Hematopoietic multipotent progenitor cell treated with erythropoietin and hydrocortisone succinate and interleukin-3 and kit ligand, for 17 days (in vitro differentiated cells): ENCODE results near the gene CNTF.
"Not testable (repeated sequence)": the region's sequence is repeated elsewhere in the genome, so short reads cannot be mapped to it uniquely, and the experiment has no call there.

Experiments
- DNase-seq: peaks from one replicate; pipeline ENCODE4 v3.0.0-alpha.2; 2015; ENCODE audit warnings: low spot score

CNTF gene

GRCh38 chr11:58622344-58622743 lies at the start of gene CNTF:
Gene CNTF, plus strand, starts transcription at chr11:58622665. Its CDS starts 88 bp downstream, at chr11:58622753.
- no peak for DNase-seq

- not testable (repeated sequence) for DNase-seq
These were observed 49.6 kb upstream of the CNTF start for GRCh38 chr11:58572906-58573305.

DNA sequence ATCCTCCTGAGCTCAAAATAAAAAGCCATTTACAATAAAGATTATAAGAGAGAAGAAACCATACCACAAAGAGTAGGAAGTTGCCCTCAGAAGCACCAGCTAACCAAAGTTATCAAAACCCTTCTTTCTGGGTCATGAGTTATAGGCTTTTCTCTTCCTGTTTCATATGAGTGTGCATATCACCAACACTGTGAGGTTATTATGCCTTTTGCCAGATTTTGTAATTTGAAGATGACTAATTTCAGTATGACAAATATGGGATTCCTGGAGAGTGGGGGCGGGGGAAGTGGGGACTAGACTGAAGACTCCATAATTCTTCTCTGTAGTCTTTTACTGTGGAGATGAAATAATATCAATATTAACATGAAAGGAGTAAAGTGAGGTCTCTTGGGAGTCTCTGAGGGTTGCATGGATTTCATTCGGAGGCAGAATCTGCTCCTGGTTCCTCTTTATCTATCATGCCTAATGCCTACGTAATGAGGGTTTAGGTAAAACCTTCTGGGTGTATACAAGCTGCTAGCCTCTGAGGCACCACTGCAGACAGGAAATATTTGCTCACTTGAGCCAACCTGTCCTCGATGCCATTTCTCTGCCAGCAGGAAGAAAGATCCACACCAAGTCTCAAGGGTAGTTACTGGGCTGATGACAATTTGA lies 48.9 kb upstream of the CNTF start:
- peak; percentile 34 for DNase-seq

DNA sequence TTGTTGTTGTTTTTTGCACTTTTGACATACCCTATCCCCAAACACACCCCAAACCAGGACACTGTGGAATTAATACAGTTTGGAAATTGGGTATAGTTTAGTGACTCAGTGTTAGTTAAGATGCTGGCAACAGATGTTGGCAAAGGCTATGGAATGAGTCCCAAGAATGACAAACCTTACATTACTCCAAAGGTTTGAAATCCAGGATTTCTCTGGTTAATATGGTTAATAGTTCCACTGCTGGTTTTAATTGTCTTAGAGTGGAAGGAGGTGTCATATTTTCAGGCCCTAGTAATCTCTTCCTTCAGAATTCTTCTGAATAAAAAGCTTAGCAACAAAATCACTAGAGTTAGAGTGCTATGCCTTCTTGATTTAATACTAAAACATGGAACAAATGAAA lies 47.6 kb upstream of the CNTF start:
- no peak for DNase-seq

GRCh38 chr11:58575377-58576020 lies 47.0 kb upstream of the CNTF start, which contains the start of gene LPXN:
Gene LPXN, minus strand, starts transcription at chr11:58575856. Its CDS starts 84 bp downstream, at chr11:58575772.
- DNase-seq: peak; percentile 10

GRCh38 chr11:58576887-58577471 lies 45.5 kb upstream of the CNTF start:
- peak; percentile 71 for DNase-seq

DNA sequence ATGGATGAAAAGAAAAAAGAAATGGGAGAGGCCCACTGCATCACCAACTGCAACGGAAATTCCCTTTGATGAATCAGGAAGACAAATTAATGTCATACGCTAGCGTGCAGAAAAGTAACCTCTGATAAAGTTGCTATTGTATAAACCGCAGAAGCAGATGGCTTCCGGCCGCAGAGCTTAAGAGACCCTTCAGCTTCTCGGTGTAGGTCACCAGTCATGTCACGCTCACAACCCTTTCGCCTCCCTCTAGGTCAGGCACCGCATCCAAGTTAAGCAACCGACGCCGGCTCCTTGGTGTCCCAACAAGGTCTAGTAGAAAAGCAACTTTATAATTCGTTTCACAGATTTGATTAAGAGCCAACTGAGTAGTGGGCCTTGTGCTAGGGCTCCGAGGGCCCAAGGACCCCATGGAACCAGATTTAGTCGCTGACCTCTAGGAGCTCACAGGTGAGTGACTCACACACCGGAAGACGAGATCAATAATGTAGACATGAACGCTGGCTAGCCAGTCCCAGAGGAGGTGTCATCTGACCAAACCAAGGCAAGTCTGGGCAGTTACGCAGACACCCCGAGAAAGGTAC lies 44.8 kb upstream of the CNTF start:
- DNase-seq: no peak

DNA sequence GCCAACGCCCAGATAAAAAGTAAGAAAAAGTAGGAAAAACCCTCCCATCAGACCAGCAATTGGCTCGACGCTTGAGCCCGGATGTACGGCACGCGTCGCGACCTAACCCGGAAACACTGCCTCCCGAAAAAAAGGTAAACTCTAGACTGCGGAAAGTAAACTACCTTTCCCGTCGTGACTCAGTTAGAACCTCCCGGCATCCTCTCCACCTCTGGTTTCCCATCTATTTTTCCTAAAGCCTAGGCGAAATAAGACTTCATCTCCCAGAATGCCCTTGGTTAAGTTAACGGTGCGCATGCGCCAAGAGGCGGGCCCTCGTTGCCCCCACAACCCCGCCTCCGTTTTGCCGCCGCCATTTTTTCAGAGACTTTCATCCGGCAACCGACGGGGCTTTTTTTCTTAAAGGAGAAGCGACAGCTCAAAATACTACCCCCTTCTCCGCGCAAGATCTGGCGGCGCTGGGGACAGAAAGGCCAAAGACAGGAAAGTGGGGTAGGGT lies 44.3 kb upstream of the CNTF start:
- peak; percentile 99 for DNase-seq

DNA sequence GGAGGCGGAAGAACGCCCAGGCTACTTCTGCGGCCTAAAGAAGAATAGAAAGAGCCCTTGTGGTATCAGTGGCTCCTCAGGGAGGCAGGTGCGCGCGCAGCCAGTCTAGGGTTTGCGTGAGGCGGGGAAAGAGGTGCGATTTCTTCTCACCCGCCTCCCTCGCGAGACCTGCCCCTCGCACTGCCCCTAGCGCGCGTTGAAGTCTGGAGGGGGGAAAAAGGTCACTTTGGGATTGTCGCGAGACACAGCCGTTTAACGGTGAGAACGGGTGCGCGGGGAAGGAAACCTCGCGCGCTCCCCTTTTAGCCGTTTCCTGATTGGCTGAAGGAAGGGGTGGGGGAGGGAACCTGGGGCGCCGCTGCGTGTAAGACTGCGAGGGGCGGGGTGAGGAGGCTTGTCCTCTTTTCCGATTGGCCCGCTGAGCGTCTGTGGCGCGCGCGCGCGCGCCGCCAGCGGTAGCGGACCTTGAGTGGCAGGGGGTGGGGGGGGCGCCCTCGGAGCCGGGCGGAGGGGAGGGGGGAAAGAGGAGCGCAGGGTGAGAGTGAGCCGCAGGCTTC lies 43.8 kb upstream of the CNTF start, which contains the start of gene ZFP91:
Gene ZFP91 (plus strand): TSS at position 429 of the 557 bp plus-strand sequence. CDS start 219 bp downstream, outside the sequence.
- DNase-seq: peak; percentile 95

DNA sequence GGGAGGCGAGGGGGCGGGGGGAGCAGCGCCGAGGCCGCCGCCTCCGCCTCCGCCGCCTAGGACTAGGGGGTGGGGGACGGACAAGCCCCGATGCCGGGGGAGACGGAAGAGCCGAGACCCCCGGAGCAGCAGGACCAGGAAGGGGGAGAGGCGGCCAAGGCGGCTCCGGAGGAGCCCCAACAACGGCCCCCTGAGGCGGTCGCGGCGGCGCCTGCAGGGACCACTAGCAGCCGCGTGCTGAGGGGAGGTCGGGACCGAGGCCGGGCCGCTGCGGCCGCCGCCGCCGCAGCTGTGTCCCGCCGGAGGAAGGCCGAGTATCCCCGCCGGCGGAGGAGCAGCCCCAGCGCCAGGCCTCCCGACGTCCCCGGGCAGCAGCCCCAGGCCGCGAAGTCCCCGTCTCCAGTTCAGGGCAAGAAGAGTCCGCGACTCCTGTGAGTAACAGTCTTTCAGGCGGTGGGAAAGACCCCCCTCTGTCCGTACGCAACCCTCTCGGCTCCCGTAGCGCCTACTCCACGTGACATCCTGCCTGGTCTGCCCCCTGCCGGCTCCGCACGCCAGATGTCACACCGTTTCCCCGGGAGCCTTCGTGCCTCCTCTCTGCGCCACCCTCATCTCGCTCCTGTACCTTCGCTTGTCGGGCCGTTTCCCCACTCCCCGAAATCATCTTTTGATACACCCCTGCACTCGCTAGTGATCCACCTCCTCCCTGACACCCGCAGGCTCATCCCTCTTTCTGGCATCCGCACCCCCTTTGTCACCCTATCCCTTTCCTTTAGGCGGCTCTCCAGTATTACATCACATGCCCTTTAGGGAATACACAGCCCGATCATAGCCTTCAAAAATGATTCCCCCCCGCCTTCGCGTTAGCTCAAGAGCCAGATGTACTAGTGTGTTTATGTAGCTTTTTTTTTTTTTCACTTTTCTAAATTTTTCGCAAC lies 43.0 kb upstream of the CNTF start:
- peak; percentile 93 for DNase-seq

- no peak for DNase-seq
These were observed 42.2 kb upstream of the CNTF start for GRCh38 chr11:58580311-58580710.

DNA sequence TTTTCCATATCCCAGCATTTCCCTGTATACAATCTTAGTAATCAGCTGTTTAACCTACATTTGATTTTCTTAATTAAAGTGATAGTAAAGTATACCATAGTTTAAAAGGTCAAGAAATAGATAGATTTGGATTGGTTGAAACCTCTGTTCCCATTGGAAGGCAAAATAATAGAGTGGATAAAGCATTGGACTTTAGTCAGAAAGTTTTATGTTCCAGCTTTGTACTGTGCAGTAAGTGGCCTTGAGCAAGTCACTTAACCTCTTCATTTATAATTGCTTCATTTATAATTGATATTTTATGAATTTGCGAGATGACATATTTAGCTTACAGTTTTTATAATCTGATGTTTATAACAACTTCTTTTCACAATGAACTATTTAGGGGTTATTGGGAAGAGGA lies 40.0 kb upstream of the CNTF start:
- peak; percentile 11 for DNase-seq

DNA sequence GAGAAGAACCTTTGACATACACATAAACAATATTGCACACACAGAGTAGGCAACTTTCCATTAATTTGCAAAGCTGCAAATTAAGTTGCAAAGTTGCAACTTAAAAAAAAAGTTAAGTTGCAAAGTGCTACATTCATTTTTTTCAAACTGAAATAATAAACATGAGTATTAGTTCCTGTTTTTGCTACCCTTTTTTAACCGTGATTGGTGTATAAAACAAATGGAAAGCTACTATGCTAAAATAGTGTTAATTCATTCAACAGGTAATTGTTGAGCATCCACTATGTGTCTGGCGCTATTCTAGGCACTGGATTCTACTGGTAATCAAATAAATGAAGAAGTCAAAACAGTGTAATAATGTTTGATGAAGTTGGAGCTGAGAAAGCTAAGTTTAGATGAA lies 35.5 kb upstream of the CNTF start:
- DNase-seq: peak; percentile 7

DNA sequence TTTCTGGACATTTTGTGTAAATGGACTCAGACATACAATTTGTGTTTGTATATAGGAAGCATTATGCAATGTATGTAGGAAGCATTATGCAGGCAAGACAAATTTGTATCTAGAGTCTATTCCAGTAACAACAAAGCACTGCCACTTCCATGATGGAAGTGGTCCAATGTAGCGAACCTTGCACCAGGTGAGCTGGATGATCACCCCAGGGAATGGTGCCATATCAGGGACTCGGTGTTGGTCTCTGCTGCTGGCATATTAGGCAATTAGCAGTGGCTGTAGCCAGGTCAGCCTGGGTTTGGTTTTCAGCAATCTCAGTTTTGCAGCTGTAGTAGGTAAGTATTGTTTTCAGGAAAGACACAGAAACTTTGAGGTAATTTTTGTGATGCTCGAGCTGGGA lies 30.8 kb upstream of the CNTF start:
- DNase-seq: no peak

DNA sequence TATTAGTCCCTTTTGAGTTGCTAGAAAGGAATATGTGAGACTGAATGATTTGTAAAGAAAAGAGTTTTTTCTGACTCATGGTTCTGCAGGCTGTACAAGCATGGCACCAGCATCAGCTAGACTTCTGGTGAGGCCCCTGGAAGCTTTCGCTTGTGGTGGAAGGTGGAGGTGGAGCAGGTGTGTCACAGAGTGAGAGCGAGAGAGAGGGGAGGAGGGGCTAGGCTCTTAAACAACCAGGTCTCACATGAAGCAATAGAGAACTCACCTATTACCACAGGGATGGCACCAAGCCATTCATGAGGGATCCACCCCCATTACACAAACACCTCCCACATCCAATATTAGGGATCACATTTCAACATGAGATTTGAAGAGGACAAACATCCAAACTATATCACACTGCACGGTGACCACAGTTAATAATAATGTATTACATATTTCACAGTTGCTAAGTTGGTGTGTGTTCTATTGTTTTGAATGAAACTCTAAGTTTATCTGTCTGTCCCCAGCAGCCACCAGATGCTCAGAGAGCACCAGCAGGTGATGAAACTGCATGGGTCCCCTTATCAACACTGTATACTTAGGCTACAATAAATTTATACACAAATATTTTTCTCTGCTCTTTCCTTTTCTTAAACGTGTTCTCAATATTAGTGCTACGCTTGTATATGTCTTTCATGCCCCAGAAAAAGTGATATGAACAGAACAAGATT lies 29.5 kb upstream of the CNTF start:
- no peak for DNase-seq

DNA sequence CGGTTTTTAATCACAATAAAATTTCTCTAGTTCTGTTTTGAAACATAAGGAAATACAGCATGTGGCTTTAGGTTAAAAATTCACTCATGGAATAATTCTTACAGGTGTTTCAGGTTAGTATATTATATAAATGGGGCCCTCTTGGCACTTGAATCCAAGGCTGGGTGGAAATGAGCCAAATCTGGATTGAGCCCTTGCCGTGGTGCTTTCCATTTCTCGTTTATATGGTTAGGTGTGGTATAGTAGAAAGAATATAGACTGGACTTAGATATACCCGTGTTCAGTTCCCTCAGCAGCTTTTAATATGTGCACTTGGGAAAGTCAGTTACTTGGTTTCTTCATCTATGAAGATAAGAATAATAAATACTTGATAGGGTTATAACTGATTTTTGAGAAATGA lies 27.6 kb upstream of the CNTF start:
- DNase-seq: no peak

DNA sequence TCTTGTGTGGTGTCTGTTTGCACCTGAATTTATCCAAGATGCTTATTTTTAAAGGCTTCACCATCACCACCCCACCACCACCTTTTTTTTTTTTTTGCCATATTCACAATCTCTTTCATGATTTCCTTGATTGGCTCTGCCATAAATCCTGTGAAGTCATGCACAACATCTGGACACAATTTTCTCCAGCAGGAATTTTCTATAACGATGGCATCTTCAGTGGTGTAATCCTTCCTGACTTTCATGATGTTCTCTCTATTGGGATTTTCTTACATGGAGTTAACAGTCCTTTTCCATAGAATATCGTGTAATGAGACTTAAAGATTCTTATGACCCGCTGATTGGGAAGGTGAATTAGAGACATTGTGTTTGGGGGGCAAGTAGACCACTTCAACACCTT lies 25.8 kb upstream of the CNTF start:
- no peak for DNase-seq

DNA sequence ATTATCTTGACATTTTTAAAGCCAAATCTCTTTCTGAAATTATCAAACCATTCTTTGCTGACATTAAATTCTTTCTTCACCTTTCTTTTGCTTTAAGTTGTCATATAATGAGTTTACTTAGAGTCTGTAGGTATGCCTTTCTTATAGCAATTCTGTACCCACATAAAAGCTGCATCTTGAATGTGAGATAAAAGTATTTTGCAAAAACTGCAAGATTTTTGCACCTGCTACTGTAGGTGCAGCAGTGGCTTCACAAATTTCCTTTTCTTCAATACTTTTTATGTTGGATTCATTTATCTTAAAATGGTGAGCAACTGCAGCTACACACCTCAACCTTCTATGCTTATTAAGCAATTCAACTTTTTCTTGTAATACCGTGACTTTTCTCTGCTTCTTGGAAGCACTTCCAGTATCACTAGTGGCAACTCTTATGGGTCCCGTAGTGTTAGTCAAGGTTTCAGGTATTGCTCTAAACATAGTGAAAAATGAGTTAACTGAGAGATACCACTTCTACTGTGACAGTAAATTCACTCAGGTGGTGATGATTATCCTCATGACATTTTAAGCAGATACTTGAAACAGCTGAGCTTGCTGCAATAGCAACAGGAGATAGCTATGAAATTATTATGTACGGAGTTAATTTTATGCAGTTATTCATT lies 24.9 kb upstream of the CNTF start:
- no peak for DNase-seq

- no peak for DNase-seq
These were observed 22.0 kb upstream of the CNTF start for GRCh38 chr11:58600510-58600909.
